HCT116 (cell line): ENCODE data around the gene HIP1R. TPM values are rescaled to one million over a fixed set of nuclear protein-coding genes. Genes with fewer than 3 reads are reported as not detected.

ENCODE experiments used
- ATAC-seq: fragments of 200-7000 bp; cut with Tn5 transposase; 2 replicates; pipeline ENCODE4 v1.9.1; 2020; ENCODE audit warnings: mild to moderate bottlenecking, moderate library complexity
- BruUV-seq: library from RNA; stranded (reverse); fragments of 400-500 nt; replicated peaks from 2 replicates; lab custom pipeline; 2021; lab: Mats Ljungman, UMichigan
- CTCF ChIA-PET: fragments of 300-600 bp; sonication (Branson Sonifier 250); formaldehyde crosslinking; loops from one replicate; lab custom pipeline; 2021; ENCODE audit warnings: antibody characterized with exemption; lab: Charles Lee
- POLR2A ChIA-PET: fragments of 300-600, 350-600 bp; sonication (Branson Sonifier 250); formaldehyde crosslinking; loops from one replicate; lab custom pipeline; 2021; ENCODE audit warnings: antibody characterized with exemption; lab: Charles Lee
- RAD21 ChIA-PET, 2 experiments: fragments of 300-600 bp; sonication (Branson Sonifier 250); formaldehyde crosslinking; loops; one replicate each; lab custom pipeline; 2023; ENCODE audit warnings: low total read pairs in 2 of 2; ENCODE audit not compliant: uncharacterized antibody in 2 of 2, unreplicated experiment in 2 of 2, low non-redundant PET in 1 of 2; lab: Charles Lee
- DNase-seq: peaks from one replicate; pipeline ENCODE4 v3.0.0-alpha.2; 2010; ENCODE audit warnings: low read depth, low spot score
- H2AFZ ChIP-seq: fragments of 200-600 bp; shearing (Covaris generic), sonication (generic); 2 replicates; pipeline ENCODE4 v1.6.1; 2017; ENCODE audit warnings: low read depth, mixed run types, mixed read lengths, antibody characterized with exemption, low read length; ENCODE audit not compliant: poor library complexity, severe bottlenecking
- H3K27ac ChIP-seq: 2 replicates; pipeline ENCODE4 v1.5.1; 2012; ENCODE audit warnings: low read depth, low read length
- H3K27me3 ChIP-seq: fragments of 200-600 bp; sonication (generic); 2 replicates; pipeline ENCODE4 v1.6.1; 2016; ENCODE audit warnings: mixed run types, low read length, mixed read lengths; ENCODE audit not compliant: insufficient read depth
- H3K36me3 ChIP-seq, 2 experiments: fragments of 200-500 bp in 1 of 2; fragments of 200-600 bp in 1 of 2; sonication (Bioruptor generic) in 1 of 2; sonication (generic) in 1 of 2; 2 replicates each; pipeline versions ENCODE4 v1.5.1 to v1.6.1; 2014 to 2016; ENCODE audit warnings: low read length in 2 of 2, inconsistent platforms in 1 of 2, mixed read lengths in 1 of 2, mixed run types in 1 of 2; ENCODE audit not compliant: insufficient read depth in 2 of 2, control insufficient read depth in 1 of 2
- H3K4me1 ChIP-seq, 2 experiments: fragments of 200-600 bp in 1 of 2; sonication (generic) in 1 of 2; 2 replicates each; pipeline versions ENCODE4 v1.5.1 to v1.6.1; 2012 to 2017; ENCODE audit warnings: low read length in 2 of 2, inconsistent platforms in 1 of 2, mild to moderate bottlenecking in 1 of 2, mixed read lengths in 1 of 2, mixed run types in 1 of 2, moderate library complexity in 1 of 2; ENCODE audit not compliant: insufficient read depth in 2 of 2, control insufficient read depth in 1 of 2
- H3K4me2 ChIP-seq: fragments of 200-600 bp; sonication (generic); 2 replicates; pipeline ENCODE4 v1.6.1; 2017; ENCODE audit warnings: mixed run types, low read length, mixed read lengths
- H3K4me3 ChIP-seq, 2 experiments: fragments of 200-600 bp in 1 of 2; sonication (generic) in 1 of 2; replicated peaks in 1 of 2; 2 replicates each; pipeline ENCODE4 v1.5.1; 2011 to 2016; ENCODE audit warnings: low read length in 2 of 2, control low read depth in 1 of 2, low read depth in 1 of 2, mild to moderate bottlenecking in 1 of 2, mixed read lengths in 1 of 2, mixed run types in 1 of 2
- H3K79me2 ChIP-seq: fragments of 200-600 bp; sonication (generic); 2 replicates; pipeline ENCODE4 v1.6.1; 2017; ENCODE audit warnings: mild to moderate bottlenecking, mixed run types, low read length, moderate library complexity, mixed read lengths; ENCODE audit not compliant: insufficient read depth
- H3K9ac ChIP-seq: fragments of 200-600 bp; sonication (generic); 2 replicates; pipeline ENCODE4 v1.6.1; 2016; ENCODE audit warnings: low read length, mixed read lengths
- H3K9me2 ChIP-seq: fragments of 200-600 bp; sonication (generic), shearing (Covaris generic); 2 replicates; pipeline ENCODE4 v1.6.1; 2017; ENCODE audit warnings: mixed run types, mild to moderate bottlenecking, moderate library complexity; ENCODE audit not compliant: insufficient read depth
- H3K9me3 ChIP-seq, 2 experiments: fragments of 200-500 bp in 1 of 2; fragments of 200-600 bp in 1 of 2; sonication (Bioruptor generic) in 1 of 2; sonication (generic) in 1 of 2; 2 replicates each; pipeline ENCODE4 v1.6.1; 2014 to 2017; ENCODE audit warnings: low read length in 2 of 2, mixed read lengths in 2 of 2, inconsistent platforms in 1 of 2, low read depth in 1 of 2, mild to moderate bottlenecking in 1 of 2, mixed run types in 1 of 2, moderate library complexity in 1 of 2; ENCODE audit not compliant: control insufficient read depth in 1 of 2, insufficient read depth in 1 of 2
- H4K20me1 ChIP-seq: fragments of 200-600 bp; sonication (generic), shearing (Covaris generic); 2 replicates; pipeline ENCODE4 v1.6.1; 2017; ENCODE audit warnings: mixed run types, mild to moderate bottlenecking, moderate library complexity; ENCODE audit not compliant: insufficient read depth
- EZH2 ChIP-seq: fragments of 200-600 bp; sonication (generic); IDR thresholded peaks from 2 replicates; pipeline ENCODE4 v1.6.1; 2017; ENCODE audit warnings: antibody characterized with exemption, mixed run types
- FOSL1 ChIP-seq: IDR thresholded peaks from 2 replicates; pipeline ENCODE4 v1.6.1; 2012; ENCODE audit warnings: low read depth
- JUND ChIP-seq: IDR thresholded peaks from 2 replicates; pipeline ENCODE4 v1.6.1; 2012
- RAD21 ChIP-seq: IDR thresholded peaks from 2 replicates; pipeline ENCODE4 v1.6.1; 2012; ENCODE audit warnings: low read depth, mild to moderate bottlenecking
- TCF7L2 ChIP-seq: IDR thresholded peaks from 2 replicates; pipeline ENCODE4 v1.7.0; 2011; ENCODE audit warnings: borderline replicate concordance, inconsistent platforms; ENCODE audit not compliant: insufficient read depth, insufficient read length; ENCODE audit errors: extremely low read depth
- YY1 ChIP-seq: IDR thresholded peaks from 2 replicates; pipeline ENCODE4 v1.6.1; 2011; ENCODE audit warnings: low read length, low read depth, moderate library complexity, mild to moderate bottlenecking; ENCODE audit not compliant: insufficient replicate concordance; ENCODE audit errors: extremely low read depth
- ZFX ChIP-seq: fragments of 450-650 bp; IDR thresholded peaks from 2 replicates; pipeline ENCODE4 v1.6.1; 2017
- intact Hi-C: fragments of 100-400 bp; cut with micrococcal nuclease; formaldehyde crosslinking; loops from 2 replicates; pipeline ENCODE4 v1.10.0; 2022
- total RNA-seq: library from RNA; stranded (reverse); gene quantifications from one replicate; pipeline ENCODE4 v1.2.1, GENCODE V29; 2021; ENCODE audit not compliant: unreplicated experiment
- TF ChIP-seq, protein P1 (sequence below): IDR thresholded peaks from 2 replicates; pipeline ENCODE4 v1.6.1; 2012
- TF ChIP-seq, protein P2 (sequence below), 3 experiments: fragments of 200-600 bp in 1 of 3; sonication (generic) in 1 of 3; IDR thresholded peaks in 2 of 3; conservative IDR thresholded peaks in 1 of 3; 2 replicates each; pipeline ENCODE4 v1.5.1; 2012 to 2017; ENCODE audit warnings: low read depth in 2 of 3, low read length in 2 of 3, antibody characterized with exemption in 1 of 3, borderline replicate concordance in 1 of 3, control low read depth in 1 of 3, mild to moderate bottlenecking in 1 of 3, mixed read lengths in 1 of 3, mixed run types in 1 of 3, moderate library complexity in 1 of 3; ENCODE audit not compliant: insufficient read depth in 1 of 3

HIP1R gene
- total RNA-seq, 1 experiment from 2014 or later: 57.8 TPM

DNA sequence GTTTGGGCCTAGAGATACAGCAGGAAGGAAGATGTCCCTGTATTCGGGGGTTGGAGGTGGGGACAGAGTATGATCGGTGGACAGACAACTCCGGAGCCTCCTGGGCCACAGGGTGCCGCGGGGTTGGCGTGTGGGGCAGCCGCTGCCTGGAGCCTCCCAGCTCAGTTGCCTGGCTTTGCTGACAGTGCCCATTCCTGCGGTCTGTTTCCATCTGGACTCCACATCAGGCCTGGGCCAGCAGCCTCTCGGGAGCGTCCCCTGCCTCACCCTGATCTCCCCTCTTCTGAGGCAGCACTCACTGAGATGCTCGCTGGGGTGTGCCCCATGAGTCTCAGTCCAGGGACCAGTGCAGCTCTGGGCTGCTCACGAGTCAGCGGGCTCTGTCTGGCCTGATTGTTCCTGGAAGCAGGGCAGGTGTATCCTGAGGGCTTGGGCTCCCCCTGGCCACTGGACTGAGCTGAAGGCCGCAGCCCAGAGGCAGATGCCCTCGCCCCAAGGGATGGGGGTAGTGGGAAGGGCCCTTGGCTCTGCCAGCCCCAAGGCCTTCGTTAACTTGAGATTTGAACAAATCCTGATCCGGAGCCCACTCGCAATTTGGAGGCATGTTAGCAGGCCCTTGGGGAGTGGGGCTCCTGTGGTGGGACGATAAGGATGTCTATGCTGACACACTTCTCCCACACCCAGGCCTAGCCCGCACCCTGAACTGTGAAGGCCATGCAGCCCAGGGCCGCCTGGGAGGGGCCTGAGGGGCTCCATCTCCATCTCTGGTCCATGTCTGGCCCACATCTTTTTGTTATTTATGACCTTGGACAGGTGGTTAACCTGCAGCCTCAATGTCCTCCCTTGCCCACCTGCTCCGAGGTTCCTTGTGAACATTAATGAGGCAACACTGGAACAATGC lies 7.5 kb downstream of the HIP1R start:
- Histone ChIP-seq H3K79me2 (peaks cover 88% of the 10 kb centered on the region), H3K9me3 (no peaks in the 10 kb centered on the region), H2AFZ (no peak overlapping the region), H4K20me1 (no peaks in the 10 kb centered on the region; the same call in 1 of the 2 replicates), H3K9me2 (no peaks in the 10 kb centered on the region), H3K4me1 (peaks cover 16 to 37% of the 10 kb centered on the region in 2 experiments), H3K27me3 (no peaks in the 10 kb centered on the region), H3K4me3 (no peak overlapping the region), H3K4me2 (no peak overlapping the region), H3K27ac (no peak overlapping the region), H3K36me3 (peaks cover 0 to 5% of the 10 kb centered on the region in 2 experiments; a peak in 1 of 4 replicates), H3K9ac (no peak overlapping the region)
- DNase-seq (no peak), ATAC-seq (no peak)
- POLR2A ChIA-PET: no interaction called here
- no TSS peak for BruUV-seq
- intact Hi-C loops: no loop called here
- CTCF ChIA-PET: interaction anchor here (0.8 kb wide), 1 partner anchor 14 kb away, joined by 3 read pairs; no protein-coding TSS in a partner anchor
- RAD21 ChIA-PET: no interaction called here
- TF ChIP-seq EZH2 (no peak), JUND (no peak), FOSL1 (no peak), TCF7L2 (no peak), ZFX (no peak), YY1 (no peak), RAD21 (no peak)
- TF ChIP-seq, protein P1, sequence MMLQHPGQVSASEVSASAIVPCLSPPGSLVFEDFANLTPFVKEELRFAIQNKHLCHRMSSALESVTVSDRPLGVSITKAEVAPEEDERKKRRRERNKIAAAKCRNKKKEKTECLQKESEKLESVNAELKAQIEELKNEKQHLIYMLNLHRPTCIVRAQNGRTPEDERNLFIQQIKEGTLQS: no peak
- TF ChIP-seq, protein P2, sequence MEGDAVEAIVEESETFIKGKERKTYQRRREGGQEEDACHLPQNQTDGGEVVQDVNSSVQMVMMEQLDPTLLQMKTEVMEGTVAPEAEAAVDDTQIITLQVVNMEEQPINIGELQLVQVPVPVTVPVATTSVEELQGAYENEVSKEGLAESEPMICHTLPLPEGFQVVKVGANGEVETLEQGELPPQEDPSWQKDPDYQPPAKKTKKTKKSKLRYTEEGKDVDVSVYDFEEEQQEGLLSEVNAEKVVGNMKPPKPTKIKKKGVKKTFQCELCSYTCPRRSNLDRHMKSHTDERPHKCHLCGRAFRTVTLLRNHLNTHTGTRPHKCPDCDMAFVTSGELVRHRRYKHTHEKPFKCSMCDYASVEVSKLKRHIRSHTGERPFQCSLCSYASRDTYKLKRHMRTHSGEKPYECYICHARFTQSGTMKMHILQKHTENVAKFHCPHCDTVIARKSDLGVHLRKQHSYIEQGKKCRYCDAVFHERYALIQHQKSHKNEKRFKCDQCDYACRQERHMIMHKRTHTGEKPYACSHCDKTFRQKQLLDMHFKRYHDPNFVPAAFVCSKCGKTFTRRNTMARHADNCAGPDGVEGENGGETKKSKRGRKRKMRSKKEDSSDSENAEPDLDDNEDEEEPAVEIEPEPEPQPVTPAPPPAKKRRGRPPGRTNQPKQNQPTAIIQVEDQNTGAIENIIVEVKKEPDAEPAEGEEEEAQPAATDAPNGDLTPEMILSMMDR (IDR thresholded peaks at IDR 0.05 in 2 of 3, conservative IDR thresholded peaks at IDR 0.05 in 1 of 3; ENCODE audit: borderline replicate concordance in 1 of 3, insufficient read depth in 1 of 3, low read depth in 2 of 3, low read length in 2 of 3): no peak
